SK-N-SH (cell line): Measurements from ENCODE around the gene GALNTL6.

Experiments used
- RAD21 ChIP-seq: IDR thresholded peaks from 2 replicates; pipeline ENCODE4 v1.6.1; 2012; ENCODE audit warnings: mild to moderate bottlenecking, low read length
- RFX5 ChIP-seq: IDR thresholded peaks from 2 replicates; pipeline ENCODE4 v1.6.1; 2012; ENCODE audit warnings: mild to moderate bottlenecking, improper control_type of control experiment, low read length
- TF ChIP-seq, protein P1 (sequence below): fragments of 200-600 bp; sonication (generic); IDR thresholded peaks from 2 replicates; pipeline ENCODE4 v1.6.1; 2017; ENCODE audit warnings: antibody characterized with exemption, mild to moderate bottlenecking, moderate library complexity

DNA sequence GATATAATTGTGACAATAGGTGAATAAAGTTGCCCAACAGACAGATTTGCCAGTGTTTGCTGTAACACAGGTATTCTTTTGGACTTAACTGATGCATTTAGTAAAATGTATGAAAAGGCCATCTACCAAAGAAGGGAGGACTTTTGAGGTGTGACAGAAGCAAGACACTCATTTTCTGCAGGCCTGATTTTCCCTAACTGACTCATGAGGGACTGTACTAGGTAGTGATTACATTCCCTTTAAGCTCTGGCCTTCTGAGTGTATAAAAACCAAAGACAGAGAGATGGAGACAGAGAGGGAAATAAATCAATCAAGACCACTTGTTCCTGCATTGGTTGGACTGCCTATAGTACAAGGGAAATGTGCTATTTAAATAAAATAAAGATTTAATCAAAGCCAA, 1204.6 kb downstream of the GALNTL6 start:
- no peak for TF ChIP-seq RAD21
- TF ChIP-seq, protein P1, sequence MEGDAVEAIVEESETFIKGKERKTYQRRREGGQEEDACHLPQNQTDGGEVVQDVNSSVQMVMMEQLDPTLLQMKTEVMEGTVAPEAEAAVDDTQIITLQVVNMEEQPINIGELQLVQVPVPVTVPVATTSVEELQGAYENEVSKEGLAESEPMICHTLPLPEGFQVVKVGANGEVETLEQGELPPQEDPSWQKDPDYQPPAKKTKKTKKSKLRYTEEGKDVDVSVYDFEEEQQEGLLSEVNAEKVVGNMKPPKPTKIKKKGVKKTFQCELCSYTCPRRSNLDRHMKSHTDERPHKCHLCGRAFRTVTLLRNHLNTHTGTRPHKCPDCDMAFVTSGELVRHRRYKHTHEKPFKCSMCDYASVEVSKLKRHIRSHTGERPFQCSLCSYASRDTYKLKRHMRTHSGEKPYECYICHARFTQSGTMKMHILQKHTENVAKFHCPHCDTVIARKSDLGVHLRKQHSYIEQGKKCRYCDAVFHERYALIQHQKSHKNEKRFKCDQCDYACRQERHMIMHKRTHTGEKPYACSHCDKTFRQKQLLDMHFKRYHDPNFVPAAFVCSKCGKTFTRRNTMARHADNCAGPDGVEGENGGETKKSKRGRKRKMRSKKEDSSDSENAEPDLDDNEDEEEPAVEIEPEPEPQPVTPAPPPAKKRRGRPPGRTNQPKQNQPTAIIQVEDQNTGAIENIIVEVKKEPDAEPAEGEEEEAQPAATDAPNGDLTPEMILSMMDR = no peak
- no peak for TF ChIP-seq RFX5
